Testis (tissue), 2 donors: ENCODE data around the gene GRID1.

Experiments used
- POLR2A ChIP-seq: fragments of 450-650 bp; IDR thresholded peaks from one replicate; pipeline ENCODE4 v1.6.1; 2017; ENCODE audit warnings: antibody characterized with exemption, mild to moderate bottlenecking, moderate library complexity
- TF ChIP-seq, protein P1 (sequence below), 3 experiments: fragments of 450-650 bp in 2 of 3; fragments of 200-600 bp in 1 of 3; sonication (generic) in 1 of 3; IDR thresholded peaks; one replicate each; pipeline ENCODE4 v1.5.1; 2016 to 2019; ENCODE audit warnings: antibody characterized with exemption in 3 of 3, mild to moderate bottlenecking in 2 of 3, moderate library complexity in 1 of 3

DNA sequence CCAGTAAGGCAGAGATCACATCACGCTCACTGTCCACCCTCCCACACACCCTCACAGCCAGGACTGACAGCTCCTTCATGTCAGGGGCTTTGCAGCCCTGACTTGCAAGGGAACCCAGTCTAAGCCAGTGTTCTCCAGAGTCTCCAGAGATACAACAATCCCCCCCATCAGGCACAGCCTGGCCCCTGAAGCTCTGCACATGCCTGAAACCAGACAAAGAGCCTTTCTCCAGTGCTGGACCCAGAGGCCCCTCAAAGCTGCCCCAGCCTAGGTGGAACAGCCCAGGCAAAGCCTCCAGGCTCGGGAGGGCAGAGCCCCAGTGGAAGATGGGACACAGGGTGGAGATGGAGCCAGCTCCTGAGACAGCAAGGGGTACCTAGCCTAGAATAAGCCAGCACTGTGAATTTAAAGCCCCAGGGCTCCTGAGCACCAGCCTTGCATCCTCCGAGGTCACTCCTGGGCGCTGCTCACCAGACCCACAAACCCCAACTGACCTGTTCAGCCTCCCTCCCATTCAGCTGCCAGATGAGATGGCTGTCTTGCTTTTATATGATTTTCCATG is 50.2 kb downstream of the GRID1 start:
- TF ChIP-seq, protein P1, sequence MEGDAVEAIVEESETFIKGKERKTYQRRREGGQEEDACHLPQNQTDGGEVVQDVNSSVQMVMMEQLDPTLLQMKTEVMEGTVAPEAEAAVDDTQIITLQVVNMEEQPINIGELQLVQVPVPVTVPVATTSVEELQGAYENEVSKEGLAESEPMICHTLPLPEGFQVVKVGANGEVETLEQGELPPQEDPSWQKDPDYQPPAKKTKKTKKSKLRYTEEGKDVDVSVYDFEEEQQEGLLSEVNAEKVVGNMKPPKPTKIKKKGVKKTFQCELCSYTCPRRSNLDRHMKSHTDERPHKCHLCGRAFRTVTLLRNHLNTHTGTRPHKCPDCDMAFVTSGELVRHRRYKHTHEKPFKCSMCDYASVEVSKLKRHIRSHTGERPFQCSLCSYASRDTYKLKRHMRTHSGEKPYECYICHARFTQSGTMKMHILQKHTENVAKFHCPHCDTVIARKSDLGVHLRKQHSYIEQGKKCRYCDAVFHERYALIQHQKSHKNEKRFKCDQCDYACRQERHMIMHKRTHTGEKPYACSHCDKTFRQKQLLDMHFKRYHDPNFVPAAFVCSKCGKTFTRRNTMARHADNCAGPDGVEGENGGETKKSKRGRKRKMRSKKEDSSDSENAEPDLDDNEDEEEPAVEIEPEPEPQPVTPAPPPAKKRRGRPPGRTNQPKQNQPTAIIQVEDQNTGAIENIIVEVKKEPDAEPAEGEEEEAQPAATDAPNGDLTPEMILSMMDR (IDR thresholded peaks at IDR 0.05) = no peak
- TF ChIP-seq POLR2A = no peak
